ENCODE measurements around the gene UBB.

GRCh38 chr17:16406742-16407674 lies 26.1 kb downstream of the UBB start:
- TF ChIP-seq CTCF (IDR thresholded peaks at IDR 0.05; ENCODE audit: insufficient read depth, low read length): no peak
- no peak for TF ChIP-seq POLR2AphosphoS5 (IDR thresholded peaks at IDR 0.05; ENCODE audit: low read depth)
- TF ChIP-seq REST (IDR thresholded peaks at IDR 0.05; ENCODE audit: insufficient replicate concordance, low read depth): no peak
- no peak for TF ChIP-seq SPI1 (IDR thresholded peaks at IDR 0.05; ENCODE audit: borderline replicate concordance, low read depth)
- no peak for TF ChIP-seq GABPA (IDR thresholded peaks at IDR 0.05; ENCODE audit: low read depth)
